OCI-LY1 (cell line): ENCODE results near the gene GALC.

Experiments
- H2AFZ ChIP-seq: fragments of 200-600 bp; sonication (generic), shearing (Covaris generic); 2 replicates; pipeline ENCODE4 v1.6.0; 2014; ENCODE audit warnings: antibody characterized with exemption, mild to moderate bottlenecking, low read length
- H3F3A ChIP-seq: fragments of 200-600 bp; sonication (generic), shearing (Covaris generic); 2 replicates; pipeline ENCODE4 v1.6.0; 2014; ENCODE audit warnings: mild to moderate bottlenecking, antibody characterized with exemption, low read length, moderate library complexity; ENCODE audit not compliant: insufficient read depth
- H3K27ac ChIP-seq: fragments of 200-600 bp; sonication (generic); 2 replicates; pipeline ENCODE4 v1.5.1; 2014; ENCODE audit warnings: low read length, mixed run types, mild to moderate bottlenecking, low read depth; ENCODE audit not compliant: poor library complexity, severe bottlenecking
- H3K27me3 ChIP-seq: fragments of 200-600 bp; sonication (generic); 2 replicates; pipeline ENCODE4 v1.6.0; 2014; ENCODE audit warnings: antibody characterized with exemption, mild to moderate bottlenecking, low read length, moderate library complexity; ENCODE audit not compliant: insufficient read depth
- H3K36me3 ChIP-seq: fragments of 200-600 bp; sonication (generic); 2 replicates; pipeline ENCODE4 v1.6.1; 2014; ENCODE audit warnings: mild to moderate bottlenecking, antibody characterized with exemption, low read length, moderate library complexity, mixed read lengths; ENCODE audit not compliant: insufficient read depth
- H3K4me1 ChIP-seq: fragments of 200-600 bp; sonication (generic); 2 replicates; pipeline ENCODE4 v1.5.1; 2014; ENCODE audit warnings: mild to moderate bottlenecking, low read length, moderate library complexity; ENCODE audit not compliant: insufficient read depth, severe bottlenecking
- H3K4me2 ChIP-seq: fragments of 200-600 bp; sonication (generic), shearing (Covaris generic); 2 replicates; pipeline ENCODE4 v1.6.1; 2014; ENCODE audit warnings: low read length
- H3K4me3 ChIP-seq: fragments of 200-600 bp; sonication (generic); 2 replicates; pipeline ENCODE4 v1.5.1; 2014; ENCODE audit warnings: low read length, low read depth, mild to moderate bottlenecking, mixed read lengths; ENCODE audit not compliant: poor library complexity, severe bottlenecking
- H3K79me2 ChIP-seq: fragments of 200-600 bp; shearing (Covaris generic); 2 replicates; pipeline ENCODE4 v1.6.1; 2016; ENCODE audit warnings: mixed run types, low read length, mixed read lengths; ENCODE audit not compliant: insufficient read depth
- H3K9ac ChIP-seq: fragments of 200-600 bp; sonication (generic), shearing (Covaris generic); 2 replicates; pipeline ENCODE4 v1.6.1; 2014; ENCODE audit warnings: mild to moderate bottlenecking, low read length, mixed read lengths
- H3K9me2 ChIP-seq: fragments of 200-600 bp; sonication (generic), shearing (Covaris generic); 2 replicates; pipeline ENCODE4 v1.6.1; 2014; ENCODE audit warnings: low read depth, mild to moderate bottlenecking, low read length, mixed read lengths
- H3K9me3 ChIP-seq: fragments of 200-600 bp; shearing (Covaris generic); 2 replicates; pipeline ENCODE4 v1.6.1; 2014; ENCODE audit warnings: low read length, mixed read lengths
- H4K20me1 ChIP-seq: fragments of 200-600 bp; sonication (generic), shearing (Covaris generic); 2 replicates; pipeline ENCODE4 v1.6.0; 2016; ENCODE audit warnings: mild to moderate bottlenecking, low read length; ENCODE audit not compliant: insufficient read depth
- EZH2 ChIP-seq: fragments of 200-600 bp; sonication (generic), shearing (Covaris generic); IDR thresholded peaks from 2 replicates; pipeline ENCODE4 v1.8.0; 2017; ENCODE audit warnings: borderline replicate concordance, mixed run types, mild to moderate bottlenecking, antibody characterized with exemption, low read length, moderate library complexity, mixed read lengths
- TF ChIP-seq, protein P1 (sequence below): fragments of 200-600 bp; sonication (generic), shearing (Covaris generic); IDR thresholded peaks from 2 replicates; pipeline ENCODE4 v1.5.1; 2017; ENCODE audit warnings: mild to moderate bottlenecking, antibody characterized with exemption, low read length, moderate library complexity, mixed read lengths

Gene GALC

DNA sequence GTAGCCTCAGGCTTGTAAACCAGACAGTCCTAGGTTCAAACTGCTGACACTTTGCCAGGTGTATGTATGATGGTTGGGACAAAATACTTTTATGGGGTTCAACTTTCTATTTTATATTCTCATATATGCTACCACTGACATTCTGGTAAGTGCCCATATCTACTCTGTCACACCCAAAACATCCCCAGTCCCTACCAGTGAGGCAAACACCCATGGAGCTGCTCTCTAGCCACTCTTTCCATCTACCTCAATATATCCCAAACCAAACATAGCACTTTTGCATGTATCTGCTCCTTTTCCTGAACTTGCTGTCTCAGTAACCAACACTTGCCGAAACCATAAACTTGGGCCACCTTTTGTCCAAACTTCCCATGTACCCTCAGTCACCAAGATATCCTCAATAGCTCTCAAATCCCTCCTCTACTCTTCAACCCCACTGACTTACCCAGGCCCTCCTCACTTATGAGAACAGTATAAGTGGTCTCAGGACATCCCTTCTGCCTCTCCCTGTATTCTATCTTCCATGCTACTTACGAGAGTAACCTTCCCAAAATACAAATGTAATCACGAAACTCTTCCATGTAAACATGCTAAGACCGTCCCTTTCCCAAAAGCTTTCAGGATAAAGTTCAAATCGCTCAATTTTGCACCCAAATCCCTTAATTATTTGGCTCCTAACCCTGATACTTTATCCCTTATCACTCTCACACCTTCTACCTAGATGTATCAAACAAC, 3.6 kb downstream of the GALC start:
- H3K36me3 ChIP-seq = no peaks in the 10 kb centered on the region
- no peaks in the 10 kb centered on the region for H3K27me3 ChIP-seq
- no peaks in the 10 kb centered on the region for H4K20me1 ChIP-seq
- no peaks in the 10 kb centered on the region for H3K9me3 ChIP-seq
- H3K9ac ChIP-seq = no peak overlapping the region
- H2AFZ ChIP-seq = no peak overlapping the region
- H3K9me2 ChIP-seq = no peaks in the 10 kb centered on the region
- TF ChIP-seq, protein P1, sequence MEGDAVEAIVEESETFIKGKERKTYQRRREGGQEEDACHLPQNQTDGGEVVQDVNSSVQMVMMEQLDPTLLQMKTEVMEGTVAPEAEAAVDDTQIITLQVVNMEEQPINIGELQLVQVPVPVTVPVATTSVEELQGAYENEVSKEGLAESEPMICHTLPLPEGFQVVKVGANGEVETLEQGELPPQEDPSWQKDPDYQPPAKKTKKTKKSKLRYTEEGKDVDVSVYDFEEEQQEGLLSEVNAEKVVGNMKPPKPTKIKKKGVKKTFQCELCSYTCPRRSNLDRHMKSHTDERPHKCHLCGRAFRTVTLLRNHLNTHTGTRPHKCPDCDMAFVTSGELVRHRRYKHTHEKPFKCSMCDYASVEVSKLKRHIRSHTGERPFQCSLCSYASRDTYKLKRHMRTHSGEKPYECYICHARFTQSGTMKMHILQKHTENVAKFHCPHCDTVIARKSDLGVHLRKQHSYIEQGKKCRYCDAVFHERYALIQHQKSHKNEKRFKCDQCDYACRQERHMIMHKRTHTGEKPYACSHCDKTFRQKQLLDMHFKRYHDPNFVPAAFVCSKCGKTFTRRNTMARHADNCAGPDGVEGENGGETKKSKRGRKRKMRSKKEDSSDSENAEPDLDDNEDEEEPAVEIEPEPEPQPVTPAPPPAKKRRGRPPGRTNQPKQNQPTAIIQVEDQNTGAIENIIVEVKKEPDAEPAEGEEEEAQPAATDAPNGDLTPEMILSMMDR = no peak
- TF ChIP-seq EZH2 = no peak
- no peak overlapping the region for H3K4me2 ChIP-seq
- no peak overlapping the region for H3K4me3 ChIP-seq
- H3K79me2 ChIP-seq = no peaks in the 10 kb centered on the region
- no peak overlapping the region for H3K27ac ChIP-seq
- no peaks in the 10 kb centered on the region for H3F3A ChIP-seq
- H3K4me1 ChIP-seq = peaks cover 25% of the 10 kb centered on the region

DNA sequence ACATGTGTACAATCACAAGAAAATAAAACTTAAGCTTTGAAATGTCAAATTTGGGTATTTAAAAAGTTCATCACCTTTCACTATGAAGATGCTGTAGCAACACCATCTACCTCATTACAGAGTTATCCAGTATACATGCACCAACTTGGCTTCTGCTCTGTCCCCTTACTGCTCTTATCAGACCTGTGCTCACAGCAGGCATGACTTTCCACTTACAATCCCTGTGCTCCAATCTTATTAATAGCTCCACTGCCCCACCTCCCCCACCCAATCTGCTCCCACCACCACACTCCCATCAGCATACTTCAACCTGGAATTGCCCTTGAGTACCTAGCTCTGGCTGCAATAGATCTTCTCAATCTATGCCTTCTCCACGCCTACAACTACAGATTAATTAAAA, 13.3 kb downstream of the GALC start:
- no peak overlapping the region for H3K27ac ChIP-seq
- H3K9me2 ChIP-seq = no peaks in the 10 kb centered on the region
- TF ChIP-seq, protein P1 = no peak
- no peak for TF ChIP-seq EZH2
- no peaks in the 10 kb centered on the region for H3F3A ChIP-seq
- H3K27me3 ChIP-seq = no peaks in the 10 kb centered on the region
- no peak overlapping the region for H3K4me3 ChIP-seq
- H3K9me3 ChIP-seq = no peaks in the 10 kb centered on the region
- no peak overlapping the region for H2AFZ ChIP-seq
- H3K4me2 ChIP-seq = no peak overlapping the region
- no peaks in the 10 kb centered on the region for H3K79me2 ChIP-seq
- no peaks in the 10 kb centered on the region for H3K4me1 ChIP-seq
- H4K20me1 ChIP-seq = no peaks in the 10 kb centered on the region
- H3K9ac ChIP-seq = no peak overlapping the region
- H3K36me3 ChIP-seq = peaks cover 7% of the 10 kb centered on the region; the same call in 1 of the 2 replicates

DNA sequence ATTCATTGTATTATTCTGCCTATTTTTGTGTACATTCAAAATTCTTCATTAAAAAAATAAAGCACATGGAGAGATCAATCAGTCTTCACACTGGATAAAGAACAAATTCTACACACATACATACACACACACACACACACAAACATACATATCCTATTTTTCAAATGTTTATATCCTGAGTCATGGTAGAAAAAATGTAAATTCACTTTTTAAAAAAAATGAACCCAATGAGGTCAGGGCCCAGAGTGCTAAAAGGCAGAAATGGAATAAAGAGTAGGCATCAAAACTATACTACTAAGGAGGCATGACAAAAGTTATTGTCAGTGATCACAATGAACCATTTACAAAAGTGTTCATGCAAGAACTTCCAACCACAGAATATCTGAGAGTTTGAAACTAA, 17.3 kb downstream of the GALC start:
- TF ChIP-seq, protein P1 = no peak
- no peak for TF ChIP-seq EZH2
- no peak overlapping the region for H3K4me2 ChIP-seq

More for the DNA sequence above, 17.3 kb downstream of the GALC start:
- Histone ChIP-seq H3K9me2 (no peaks in the 10 kb centered on the region), H3F3A (no peaks in the 10 kb centered on the region), H3K36me3 (peaks cover 2% of the 10 kb centered on the region; the same call in 1 of the 2 replicates), H3K4me1 (no peaks in the 10 kb centered on the region), H3K27ac (no peak overlapping the region), H3K9me3 (no peaks in the 10 kb centered on the region), H4K20me1 (no peaks in the 10 kb centered on the region), H3K79me2 (no peaks in the 10 kb centered on the region), H3K9ac (no peak overlapping the region), H3K4me3 (no peak overlapping the region), H3K27me3 (no peaks in the 10 kb centered on the region), H2AFZ (no peak overlapping the region)
